Fibroblast of the aortic adventitia (primary cell): ENCODE results near the gene CWC27. TPM values are rescaled to one million over a fixed set of nuclear protein-coding genes. Genes with fewer than 3 reads are reported as not detected.
A peak's percentile ranks its signal among the peaks of the same experiment; 100 is the strongest.

Experiments
- DNase-seq: peaks from one replicate; pipeline ENCODE4 v3.0.0-alpha.2; 2010; ENCODE audit warnings: low read depth
- H3K4me3 ChIP-seq: 2 replicates; pipeline ENCODE4 v1.5.1; 2011; ENCODE audit warnings: low read depth, mild to moderate bottlenecking, control low read depth, low read length, moderate library complexity
- CTCF ChIP-seq: IDR thresholded peaks from 2 replicates; pipeline ENCODE4 v1.5.1; 2011; ENCODE audit warnings: mild to moderate bottlenecking, low read length, control low read depth, inconsistent platforms; ENCODE audit not compliant: insufficient read depth
- total RNA-seq: library from RNA; depleted of rRNA; stranded (reverse); fragments of >200 nt; gene quantifications from 2 replicates; pipeline ENCODE4 v1.2.3, GENCODE V29; 2012; ENCODE audit warnings: low replicate concordance

The CWC27 gene
- 22.6 and 32.8 TPM in 2 replicates for total RNA-seq

- peak within 1 kb of the TSS; percentile 87 for H3K4me3 ChIP-seq
- DNase-seq = peak; percentile 92
- TF ChIP-seq CTCF = peak; percentile 36
These were observed at the start of gene CWC27, which contains the start of gene SREK1IP1 for GRCh38 chr5:64768358-64769312. TSS of gene CWC27 (plus strand) at chr5:64768930. CDS start at chr5:64769147, 217 bp downstream. TSS of gene SREK1IP1 (minus strand) at chr5:64768691. CDS start at chr5:64768517, 174 bp downstream.

- TF ChIP-seq CTCF = no peak
- DNase-seq = no peak
- no peak overlapping the region for H3K4me3 ChIP-seq
These were observed 46.1 kb upstream of the CWC27 start for GRCh38 chr5:64722588-64722987.

- H3K4me3 ChIP-seq = no peak overlapping the region
- TF ChIP-seq CTCF = no peak
- DNase-seq = no peak
These were observed 41.6 kb upstream of the CWC27 start for GRCh38 chr5:64727150-64727549.

GRCh38 chr5:64742411-64742810 is 26.3 kb upstream of the CWC27 start:
- TF ChIP-seq CTCF = no peak
- no peak overlapping the region for H3K4me3 ChIP-seq
- no peak for DNase-seq

GRCh38 chr5:64742821-64743220 is 25.9 kb upstream of the CWC27 start:
- no peak for TF ChIP-seq CTCF
- no peak overlapping the region for H3K4me3 ChIP-seq
- DNase-seq = no peak

GRCh38 chr5:64744914-64745313 is 23.8 kb upstream of the CWC27 start:
- DNase-seq = no peak
- no peak overlapping the region for H3K4me3 ChIP-seq
- TF ChIP-seq CTCF = no peak
